Measurements from ENCODE around the gene SLC12A5.

SLC12A5 gene

GRCh38 chr20:46009816-46010215, 19.2 kb upstream of the SLC12A5 start:
- H3K9me3 ChIP-seq (ENCODE audit: control insufficient read depth in 1 of 2, low read length in 2 of 2) = no peaks in the 10 kb centered on the region
- peaks cover 0 to 25% of the 10 kb centered on the region in 2 donors for H3K4me1 ChIP-seq (ENCODE audit: control insufficient read depth in 1 of 2, insufficient read depth in 2 of 2, low read length in 2 of 2)
- H3K27me3 ChIP-seq (ENCODE audit: low read depth, low read length) = peaks cover 54% of the 10 kb centered on the region
- no peak overlapping the region for H3K4me3 ChIP-seq (ENCODE audit: low read depth in 1 of 2, low read length in 2 of 2)
- no peak overlapping the region for H3K27ac ChIP-seq (ENCODE audit: low read length)
- H3K36me3 ChIP-seq (ENCODE audit: control insufficient read depth in 1 of 2, insufficient read depth in 2 of 2, low read length in 2 of 2) = no peaks in the 10 kb centered on the region

- H3K27me3 ChIP-seq (ENCODE audit: low read depth, low read length) = peaks cover 58% of the 10 kb centered on the region
- peak overlapping the region; percentile 7 to 30 for H3K4me3 ChIP-seq (ENCODE audit: low read depth in 1 of 2, low read length in 2 of 2)
- no peaks in the 10 kb centered on the region for H3K9me3 ChIP-seq (ENCODE audit: control insufficient read depth in 1 of 2, low read length in 2 of 2)
- H3K4me1 ChIP-seq (ENCODE audit: control insufficient read depth in 1 of 2, insufficient read depth in 2 of 2, low read length in 2 of 2) = peaks cover 0 to 25% of the 10 kb centered on the region in 2 donors
- no peak overlapping the region for H3K27ac ChIP-seq (ENCODE audit: low read length)
- H3K36me3 ChIP-seq (ENCODE audit: control insufficient read depth in 1 of 2, insufficient read depth in 2 of 2, low read length in 2 of 2) = no peaks in the 10 kb centered on the region
Measured at GRCh38 chr20:46010491-46011391, 18.3 kb upstream of the SLC12A5 start.

- peaks cover 58% of the 10 kb centered on the region for H3K27me3 ChIP-seq (ENCODE audit: low read depth, low read length)
- peaks cover 0 to 25% of the 10 kb centered on the region in 2 donors for H3K4me1 ChIP-seq (ENCODE audit: control insufficient read depth in 1 of 2, insufficient read depth in 2 of 2, low read length in 2 of 2)
- peak overlapping the region in 1 of 2 donors; percentile 30 for H3K4me3 ChIP-seq (ENCODE audit: low read depth in 1 of 2, low read length in 2 of 2)
- no peaks in the 10 kb centered on the region for H3K9me3 ChIP-seq (ENCODE audit: control insufficient read depth in 1 of 2, low read length in 2 of 2)
- no peaks in the 10 kb centered on the region for H3K36me3 ChIP-seq (ENCODE audit: control insufficient read depth in 1 of 2, insufficient read depth in 2 of 2, low read length in 2 of 2)
- H3K27ac ChIP-seq (ENCODE audit: low read length) = no peak overlapping the region
Measured at GRCh38 chr20:46011631-46012482, 17.2 kb upstream of the SLC12A5 start.

GRCh38 chr20:46012921-46013320, 16.1 kb upstream of the SLC12A5 start:
- Histone ChIP-seq H3K4me1 (ENCODE audit: control insufficient read depth in 1 of 2, insufficient read depth in 2 of 2, low read length in 2 of 2) (peaks cover 0 to 25% of the 10 kb centered on the region in 2 donors), H3K27ac (ENCODE audit: low read length) (no peak overlapping the region), H3K36me3 (ENCODE audit: control insufficient read depth in 1 of 2, insufficient read depth in 2 of 2, low read length in 2 of 2) (no peaks in the 10 kb centered on the region), H3K9me3 (ENCODE audit: control insufficient read depth in 1 of 2, low read length in 2 of 2) (no peaks in the 10 kb centered on the region), H3K27me3 (ENCODE audit: low read depth, low read length) (peaks cover 58% of the 10 kb centered on the region), H3K4me3 (ENCODE audit: low read depth in 1 of 2, low read length in 2 of 2) (no peak overlapping the region)

GRCh38 chr20:46013322-46013828, 15.6 kb upstream of the SLC12A5 start:
- Histone ChIP-seq H3K27me3 (ENCODE audit: low read depth, low read length) (peaks cover 60% of the 10 kb centered on the region), H3K4me1 (ENCODE audit: control insufficient read depth in 1 of 2, insufficient read depth in 2 of 2, low read length in 2 of 2) (peaks cover 0 to 25% of the 10 kb centered on the region in 2 donors), H3K9me3 (ENCODE audit: control insufficient read depth in 1 of 2, low read length in 2 of 2) (no peaks in the 10 kb centered on the region), H3K27ac (ENCODE audit: low read length) (no peak overlapping the region), H3K36me3 (ENCODE audit: control insufficient read depth in 1 of 2, insufficient read depth in 2 of 2, low read length in 2 of 2) (no peaks in the 10 kb centered on the region), H3K4me3 (ENCODE audit: low read depth in 1 of 2, low read length in 2 of 2) (no peak overlapping the region)

GRCh38 chr20:46013829-46014516, 15.0 kb upstream of the SLC12A5 start:
- H3K27ac ChIP-seq (ENCODE audit: low read length) = no peak overlapping the region
- no peaks in the 10 kb centered on the region for H3K36me3 ChIP-seq (ENCODE audit: control insufficient read depth in 1 of 2, insufficient read depth in 2 of 2, low read length in 2 of 2)
- no peak overlapping the region for H3K4me3 ChIP-seq (ENCODE audit: low read depth in 1 of 2, low read length in 2 of 2)
- no peaks in the 10 kb centered on the region for H3K9me3 ChIP-seq (ENCODE audit: control insufficient read depth in 1 of 2, low read length in 2 of 2)
- peaks cover 0 to 25% of the 10 kb centered on the region in 2 donors for H3K4me1 ChIP-seq (ENCODE audit: control insufficient read depth in 1 of 2, insufficient read depth in 2 of 2, low read length in 2 of 2)
- peaks cover 61% of the 10 kb centered on the region for H3K27me3 ChIP-seq (ENCODE audit: low read depth, low read length)

- Histone ChIP-seq H3K36me3 (ENCODE audit: control insufficient read depth in 1 of 2, insufficient read depth in 2 of 2, low read length in 2 of 2) (no peaks in the 10 kb centered on the region), H3K4me1 (ENCODE audit: control insufficient read depth in 1 of 2, insufficient read depth in 2 of 2, low read length in 2 of 2) (peaks cover 0 to 25% of the 10 kb centered on the region in 2 donors), H3K27ac (ENCODE audit: low read length) (no peak overlapping the region), H3K4me3 (ENCODE audit: low read depth in 1 of 2, low read length in 2 of 2) (no peak overlapping the region), H3K9me3 (ENCODE audit: control insufficient read depth in 1 of 2, low read length in 2 of 2) (no peaks in the 10 kb centered on the region), H3K27me3 (ENCODE audit: low read depth, low read length) (peaks cover 55% of the 10 kb centered on the region)
Measured at GRCh38 chr20:46014517-46015396, 14.3 kb upstream of the SLC12A5 start.

GRCh38 chr20:46017272-46017671, 11.7 kb upstream of the SLC12A5 start:
- Histone ChIP-seq H3K27me3 (ENCODE audit: low read depth, low read length) (peaks cover 41% of the 10 kb centered on the region), H3K4me3 (ENCODE audit: low read depth in 1 of 2, low read length in 2 of 2) (no peak overlapping the region), H3K4me1 (ENCODE audit: control insufficient read depth in 1 of 2, insufficient read depth in 2 of 2, low read length in 2 of 2) (peaks cover 0 to 30% of the 10 kb centered on the region in 2 donors), H3K36me3 (ENCODE audit: control insufficient read depth in 1 of 2, insufficient read depth in 2 of 2, low read length in 2 of 2) (no peaks in the 10 kb centered on the region), H3K27ac (ENCODE audit: low read length) (no peak overlapping the region), H3K9me3 (ENCODE audit: control insufficient read depth in 1 of 2, low read length in 2 of 2) (no peaks in the 10 kb centered on the region)

- H3K9me3 ChIP-seq (ENCODE audit: control insufficient read depth in 1 of 2, low read length in 2 of 2) = no peaks in the 10 kb centered on the region
Measured at GRCh38 chr20:46018112-46018511, 10.9 kb upstream of the SLC12A5 start.

GRCh38 chr20:46018611-46019010, 10.4 kb upstream of the SLC12A5 start:
- H3K36me3 ChIP-seq (ENCODE audit: control insufficient read depth in 1 of 2, insufficient read depth in 2 of 2, low read length in 2 of 2) = no peaks in the 10 kb centered on the region
- H3K4me3 ChIP-seq (ENCODE audit: low read depth in 1 of 2, low read length in 2 of 2) = no peak overlapping the region
- H3K9me3 ChIP-seq (ENCODE audit: control insufficient read depth in 1 of 2, low read length in 2 of 2) = no peaks in the 10 kb centered on the region
- H3K27me3 ChIP-seq (ENCODE audit: low read depth, low read length) = peaks cover 37% of the 10 kb centered on the region
- H3K27ac ChIP-seq (ENCODE audit: low read length) = no peak overlapping the region
- H3K4me1 ChIP-seq (ENCODE audit: control insufficient read depth in 1 of 2, insufficient read depth in 2 of 2, low read length in 2 of 2) = peaks cover 0 to 27% of the 10 kb centered on the region in 2 donors

More at GRCh38 chr20:46018112-46018511, 10.9 kb upstream of the SLC12A5 start:
- no peak overlapping the region for H3K27ac ChIP-seq (ENCODE audit: low read length)
- H3K4me1 ChIP-seq (ENCODE audit: control insufficient read depth in 1 of 2, insufficient read depth in 2 of 2, low read length in 2 of 2) = peaks cover 0 to 32% of the 10 kb centered on the region in 2 donors
- no peak overlapping the region for H3K4me3 ChIP-seq (ENCODE audit: low read depth in 1 of 2, low read length in 2 of 2)
- peaks cover 32% of the 10 kb centered on the region for H3K27me3 ChIP-seq (ENCODE audit: low read depth, low read length)
- H3K36me3 ChIP-seq (ENCODE audit: control insufficient read depth in 1 of 2, insufficient read depth in 2 of 2, low read length in 2 of 2) = no peaks in the 10 kb centered on the region

Measured in muscle layer of duodenum (tissue), 2 donors.